IMR-90 (cell line): Measurements from ENCODE around the gene TOP2A. TPM values are rescaled to one million over a fixed set of nuclear protein-coding genes. Genes with fewer than 3 reads are reported as not detected.
"Not testable (repeated sequence)": the region's sequence is repeated elsewhere in the genome, so short reads cannot be mapped to it uniquely, and the experiment has no call there.

Experiments
- ATAC-seq: fragments of 200-7000 bp; cut with Tn5 transposase; 2 replicates; pipeline ENCODE4 v1.9.1; 2020; ENCODE audit warnings: low read depth, mild to moderate bottlenecking, moderate library complexity
- BruUV-seq: library from RNA; stranded (reverse); fragments of 400-500 nt; replicated peaks from 2 replicates; lab custom pipeline; 2021; lab: Mats Ljungman, UMichigan
- CTCF ChIA-PET: fragments of 300-600 bp; formaldehyde crosslinking; extraction: SDS; loops from one replicate; lab custom pipeline; 2021; ENCODE audit warnings: antibody characterized with exemption; lab: Yijun Ruan, JAX
- POLR2A ChIA-PET: fragments of 300-600 bp; sonication (Branson Sonifier 250); formaldehyde crosslinking; loops from one replicate; lab custom pipeline; 2022; ENCODE audit warnings: antibody characterized with exemption; ENCODE audit not compliant: unreplicated experiment; lab: Charles Lee
- DNase-seq: peaks from one replicate; pipeline ENCODE4 v3.0.0; 2013
- H2AFZ ChIP-seq: replicated peaks from 2 replicates; pipeline ENCODE3; 2013; ENCODE audit warnings: low read length, mild to moderate bottlenecking; ENCODE audit not compliant: poor library complexity
- H2AK5ac ChIP-seq: 2 replicates; pipeline ENCODE4 v1.6.1; 2013; ENCODE audit warnings: low read depth, low read length, inconsistent platforms
- H2AK9ac ChIP-seq: replicated peaks from 2 replicates; pipeline ENCODE3; 2013; ENCODE audit warnings: mild to moderate bottlenecking, low read depth, low read length, moderate library complexity; ENCODE audit not compliant: poor library complexity
- H2BK120ac ChIP-seq: 2 replicates; pipeline ENCODE4 v1.6.1; 2013; ENCODE audit warnings: low read depth, low read length, inconsistent platforms
- H2BK15ac ChIP-seq: 3 replicates; pipeline ENCODE4 v1.6.1; 2013; ENCODE audit warnings: low read depth, low read length, inconsistent platforms
- H2BK20ac ChIP-seq: 2 replicates; pipeline ENCODE4 v1.6.1; 2013; ENCODE audit warnings: low read depth, mild to moderate bottlenecking, inconsistent platforms, low read length, moderate library complexity
- H2BK5ac ChIP-seq: 2 replicates; pipeline ENCODE4 v1.6.1; 2013; ENCODE audit warnings: mild to moderate bottlenecking, low read depth, low read length, inconsistent platforms; ENCODE audit not compliant: poor library complexity, severe bottlenecking
- H3K14ac ChIP-seq: replicated peaks from 2 replicates; pipeline ENCODE4 v1.6.1; 2013; ENCODE audit warnings: low read depth, low read length, inconsistent platforms
- H3K18ac ChIP-seq: 2 replicates; pipeline ENCODE4 v1.6.1; 2013; ENCODE audit warnings: low read depth, low read length, control low read depth
- H3K23ac ChIP-seq: 2 replicates; pipeline ENCODE4 v1.6.1; 2013; ENCODE audit warnings: low read depth, low read length, inconsistent platforms
- H3K27ac ChIP-seq: 2 replicates; pipeline ENCODE4 v1.5.1; 2013; ENCODE audit warnings: mild to moderate bottlenecking, control low read depth, low read length; ENCODE audit not compliant: insufficient read depth
- H3K27me3 ChIP-seq: 2 replicates; pipeline ENCODE4 v1.6.1; 2013; ENCODE audit warnings: low read length; ENCODE audit not compliant: control insufficient read depth, insufficient read depth
- H3K36me3 ChIP-seq: 2 replicates; pipeline ENCODE4 v1.6.1; 2013; ENCODE audit warnings: low read length, mixed read lengths; ENCODE audit not compliant: control insufficient read depth, insufficient read depth
- H3K4ac ChIP-seq: 2 replicates; pipeline ENCODE4 v1.6.1; 2013; ENCODE audit warnings: low read depth, low read length, inconsistent platforms
- H3K4me1 ChIP-seq: 2 replicates; pipeline ENCODE4 v1.6.1; 2013; ENCODE audit warnings: low read length, mixed read lengths; ENCODE audit not compliant: control insufficient read depth, insufficient read depth
- H3K4me2 ChIP-seq: 2 replicates; pipeline ENCODE4 v1.6.1; 2013; ENCODE audit warnings: low read depth, mild to moderate bottlenecking, control low read depth, low read length, moderate library complexity
- H3K4me3 ChIP-seq: 2 replicates; pipeline ENCODE4 v1.5.1; 2013; ENCODE audit warnings: low read depth, mild to moderate bottlenecking, control low read depth, low read length, moderate library complexity; ENCODE audit not compliant: insufficient read depth
- H3K56ac ChIP-seq: 2 replicates; pipeline ENCODE4 v1.6.1; 2013; ENCODE audit warnings: low read length, inconsistent platforms; ENCODE audit not compliant: insufficient read depth; ENCODE audit errors: extremely low read depth
- H3K79me1 ChIP-seq, 2 experiments: 2 replicates each; pipeline ENCODE4 v1.6.1; 2013; ENCODE audit warnings: low read length in 2 of 2, inconsistent platforms in 1 of 2, low read depth in 1 of 2
- H3K9ac ChIP-seq: 2 replicates; pipeline ENCODE4 v1.6.1; 2013; ENCODE audit warnings: low read depth, low read length, control low read depth
- H3K9me1 ChIP-seq: 2 replicates; pipeline ENCODE4 v1.6.1; 2013; ENCODE audit warnings: low read length, inconsistent platforms; ENCODE audit not compliant: insufficient read depth
- H3K9me3 ChIP-seq: 2 replicates; pipeline ENCODE4 v1.6.1; 2013; ENCODE audit warnings: low read length; ENCODE audit not compliant: control insufficient read depth, insufficient read depth
- H4K20me1 ChIP-seq: 2 replicates; pipeline ENCODE4 v1.6.1; 2013; ENCODE audit warnings: low read length, inconsistent platforms; ENCODE audit not compliant: insufficient read depth
- H4K5ac ChIP-seq: 2 replicates; pipeline ENCODE4 v1.6.1; 2013; ENCODE audit warnings: mild to moderate bottlenecking, low read depth, low read length, control low read depth
- H4K8ac ChIP-seq, 2 experiments: 2 replicates each; pipeline ENCODE4 v1.6.1; 2013; ENCODE audit warnings: low read depth in 2 of 2, low read length in 2 of 2, control low read depth in 1 of 2, inconsistent platforms in 1 of 2
- H4K91ac ChIP-seq: 2 replicates; pipeline ENCODE4 v1.6.1; 2013; ENCODE audit warnings: low read depth, low read length, inconsistent platforms; ENCODE audit not compliant: insufficient read depth
- WGBS, 2 experiments: methylation state at CpG; one replicate each; pipeline versions ENCODE4 v1.1.5 to v1.1.7; 2013; ENCODE audit warnings: missing lambda C conversion rate in 2 of 2; ENCODE audit not compliant: insufficient read length in 1 of 2; ENCODE audit errors: extremely low coverage in 2 of 2; 5-methylcytosine and 5-hydroxymethylcytosine counted together
- dilution Hi-C: fragments of 300-500 bp; cut with HindIII; formaldehyde crosslinking; loops from one replicate; pipeline ENCODE4 v1.14.3; 2018; ENCODE audit warnings: low sequenced_read_pairs; ENCODE audit not compliant: unreplicated experiment
- in situ Hi-C: fragments of 300-500 bp; cut with MboI; formaldehyde crosslinking; loops from 3 replicates; pipeline ENCODE4 v1.14.3; 2019; ENCODE audit warnings: low sequenced_read_pairs, inconsistent platforms, mixed read lengths
- intact Hi-C: fragments of 100-400 bp; cut with micrococcal nuclease; formaldehyde crosslinking; loops from 2 replicates; pipeline ENCODE4 v1.10.0; 2022
- polyA plus RNA-seq, 3 experiments: library from polyadenylated mRNA; depleted of rRNA; stranded (reverse); fragments of >200 nt; gene quantifications; 2 replicates each; pipeline ENCODE4 v1.2.3, GENCODE V29; 2012; ENCODE audit warnings: low replicate concordance in 1 of 3
- total RNA-seq: library from RNA; depleted of rRNA; stranded (reverse); fragments of >200 nt; gene quantifications from 2 replicates; pipeline ENCODE4 v1.2.3, GENCODE V29; 2012

The TOP2A gene
- total and polyA plus RNA-seq, 2 of the 4 experiments (the other 2 are of a cell fraction): 43.4 to 68.5 TPM

- H3K18ac ChIP-seq, H4K8ac ChIP-seq, H4K5ac ChIP-seq, BruUV-seq, CTCF ChIA-PET, H3K4me1 ChIP-seq, H4K20me1 ChIP-seq, H3K27ac ChIP-seq, H2AK9ac ChIP-seq, H3K4me2 ChIP-seq, H3K9me1 ChIP-seq, H2AFZ ChIP-seq, H3K79me1 ChIP-seq, H2BK15ac ChIP-seq, dilution Hi-C loops, H3K9me3 ChIP-seq, H3K36me3 ChIP-seq, H3K14ac ChIP-seq, H2BK20ac ChIP-seq, ATAC-seq, H3K56ac ChIP-seq, DNase-seq, H2AK5ac ChIP-seq, POLR2A ChIA-PET, H2BK5ac ChIP-seq, H3K4ac ChIP-seq, H3K23ac ChIP-seq, H2BK120ac ChIP-seq, H3K27me3 ChIP-seq, H4K91ac ChIP-seq, H3K9ac ChIP-seq, H3K4me3 ChIP-seq: not testable (repeated sequence)
- intact Hi-C loops (loop anchor here (10.0 kb wide), 1 partner anchor 427 kb away; the partner anchor contains the start of gene KRT28), in situ Hi-C loops (loop anchor here (25.0 kb wide), 2 partner anchors 420 to 1295 kb away; partner anchors contain the start of genes KRT27 and KRT28)
- WGBS, 2 experiments: 91% methylated on average over 4 of the region's 9 CpGs; no CpG with 5 or more reads in 1 of the 2 experiments
Measured at GRCh38 chr17:40367728-40368127, 50.0 kb downstream of the TOP2A start.
